Endothelial cell of umbilical vein (primary cell): ENCODE data around the gene MBTPS1. TPM values are rescaled to one million over a fixed set of nuclear protein-coding genes. Genes with fewer than 3 reads are reported as not detected.
A peak's percentile ranks its signal among the peaks of the same experiment; 100 is the strongest.
"Not testable (repeated sequence)": the region's sequence is repeated elsewhere in the genome, so short reads cannot be mapped to it uniquely, and the experiment has no call there.

Source experiments
- BruUV-seq: library from RNA; stranded (reverse); fragments of 400-500 nt; replicated peaks from 2 replicates; lab custom pipeline; 2021; lab: Mats Ljungman, UMichigan
- CTCF ChIA-PET: fragments of 300-600, 350-600 bp; sonication (Branson Sonifier 250); formaldehyde crosslinking; loops from one replicate; lab custom pipeline; 2021; ENCODE audit warnings: antibody characterized with exemption, inconsistent platforms; lab: Charles Lee
- POLR2A ChIA-PET: fragments of 300-600, 350-600 bp; sonication (Branson Sonifier 250); formaldehyde crosslinking; loops from one replicate; lab custom pipeline; 2021; ENCODE audit warnings: antibody characterized with exemption, inconsistent platforms; lab: Charles Lee
- DNase-seq: peaks from one replicate; pipeline ENCODE4 v3.0.0-alpha.2; 2011; ENCODE audit warnings: low read depth, low spot score
- FAIRE-seq: peaks from 2 replicates; lab custom pipeline; 2011; peaks lifted over from hg19 to GRCh38; lab: Jason Lieb, UNC
- H2AFZ ChIP-seq: 2 replicates; pipeline ENCODE4 v1.6.0; 2012; ENCODE audit warnings: low read depth, low read length, control low read depth, inconsistent platforms
- H3K27ac ChIP-seq: 2 replicates; pipeline ENCODE4 v1.5.1; 2011; ENCODE audit warnings: low read depth, mild to moderate bottlenecking, control low read depth, low read length, moderate library complexity; ENCODE audit not compliant: insufficient read depth
- H3K27me3 ChIP-seq, 2 experiments: 2 replicates each; pipeline versions ENCODE4 v1.6.0 to v1.6.1; 2011; ENCODE audit warnings: low read length in 2 of 2, mixed read lengths in 1 of 2; ENCODE audit not compliant: control insufficient read depth in 2 of 2, insufficient read depth in 2 of 2
- H3K36me3 ChIP-seq, 2 experiments: 2 replicates in 1 of 2; 3 replicates in 1 of 2; pipeline ENCODE4 v1.5.1; 2011; ENCODE audit warnings: low read length in 2 of 2, mild to moderate bottlenecking in 1 of 2, moderate library complexity in 1 of 2; ENCODE audit not compliant: control insufficient read depth in 2 of 2, insufficient read depth in 2 of 2; ENCODE audit errors: extremely low read depth in 1 of 2
- H3K4me1 ChIP-seq: 3 replicates; pipeline ENCODE4 v1.5.1; 2011; ENCODE audit warnings: mild to moderate bottlenecking, low read length; ENCODE audit not compliant: control insufficient read depth, insufficient read depth; ENCODE audit errors: extremely low read depth
- H3K4me2 ChIP-seq: 2 replicates; pipeline ENCODE4 v1.6.1; 2011; ENCODE audit warnings: low read length, control low read depth, mixed read lengths; ENCODE audit not compliant: insufficient read depth
- H3K4me3 ChIP-seq, 3 experiments: fragments of 200-600 bp in 1 of 3; sonication (generic), shearing (Covaris generic) in 1 of 3; replicated peaks in 1 of 3; 2 replicates each; pipeline ENCODE4 v1.5.1; 2011 to 2016; ENCODE audit warnings: control low read depth in 3 of 3, low read length in 3 of 3, mild to moderate bottlenecking in 2 of 3, inconsistent platforms in 1 of 3, low read depth in 1 of 3, moderate library complexity in 1 of 3; ENCODE audit not compliant: insufficient read depth in 1 of 3
- H3K79me2 ChIP-seq: 2 replicates; pipeline ENCODE4 v1.6.0; 2012; ENCODE audit warnings: low read length, inconsistent platforms; ENCODE audit not compliant: control insufficient read depth, insufficient read depth
- H3K9ac ChIP-seq: replicated peaks from 2 replicates; pipeline ENCODE3; 2011; ENCODE audit warnings: low read length, control low read depth; ENCODE audit not compliant: insufficient read depth; ENCODE audit errors: extremely low read depth
- H3K9me1 ChIP-seq: replicated peaks from 3 replicates; pipeline ENCODE4 v1.6.0; 2011; ENCODE audit warnings: mild to moderate bottlenecking, low read length; ENCODE audit not compliant: control insufficient read depth, insufficient read depth; ENCODE audit errors: extremely low read depth
- H3K9me3 ChIP-seq: replicated peaks from 2 replicates; pipeline ENCODE4 v1.5.1; 2012; ENCODE audit warnings: low read length, inconsistent platforms; ENCODE audit not compliant: control insufficient read depth, insufficient read depth
- H4K20me1 ChIP-seq: replicated peaks from 2 replicates; pipeline ENCODE3; 2011; ENCODE audit warnings: mild to moderate bottlenecking, low read length; ENCODE audit not compliant: control insufficient read depth, insufficient read depth; ENCODE audit errors: extremely low read depth
- CTCF ChIP-seq, 2 donors: IDR thresholded peaks; 1 replicate in 1 of 2; 2 replicates in 1 of 2; pipeline ENCODE4 v1.5.1; 2011; ENCODE audit warnings: low read length in 2 of 2, mild to moderate bottlenecking in 2 of 2, moderate library complexity in 2 of 2, control low read depth in 1 of 2, inconsistent platforms in 1 of 2, low read depth in 1 of 2; ENCODE audit not compliant: insufficient read depth in 1 of 2; ENCODE audit errors: extremely low read depth in 1 of 2
- POLR2A ChIP-seq: IDR thresholded peaks from 2 replicates; pipeline ENCODE4 v1.6.1; 2012; ENCODE audit warnings: low read depth, mild to moderate bottlenecking, control low read depth, low read length
- dilution Hi-C: fragments of 300-500 bp; cut with MboI; formaldehyde crosslinking; loops from one replicate; pipeline ENCODE4 v1.15.0; 2019; ENCODE audit warnings: low sequenced_read_pairs; ENCODE audit not compliant: extremely low pct_ligation_motif_present
- intact Hi-C: fragments of 100-400 bp; cut with micrococcal nuclease; formaldehyde crosslinking; loops from one replicate; pipeline ENCODE4 v1.10.0; 2022
- polyA plus RNA-seq, 4 experiments: library from polyadenylated mRNA; depleted of rRNA in 3 of 4; stranded (reverse) in 3 of 4; unstranded in 1 of 4; fragments of >200 nt; gene quantifications; 2 replicates each; pipeline versions ENCODE4 v1.2.1 to v1.2.3, GENCODE V29; 2011 to 2012; ENCODE audit warnings: missing spikeins in 1 of 4
- total RNA-seq: library from RNA; stranded (reverse); gene quantifications from 2 replicates; pipeline ENCODE4 v1.2.3, GENCODE V29; 2021

MBTPS1 gene
- total and polyA plus RNA-seq, 2 donors (not counting 3 experiments of a cell fraction or from before 2014, with no cell fraction given): 82.3 to 99.6 TPM

DNA sequence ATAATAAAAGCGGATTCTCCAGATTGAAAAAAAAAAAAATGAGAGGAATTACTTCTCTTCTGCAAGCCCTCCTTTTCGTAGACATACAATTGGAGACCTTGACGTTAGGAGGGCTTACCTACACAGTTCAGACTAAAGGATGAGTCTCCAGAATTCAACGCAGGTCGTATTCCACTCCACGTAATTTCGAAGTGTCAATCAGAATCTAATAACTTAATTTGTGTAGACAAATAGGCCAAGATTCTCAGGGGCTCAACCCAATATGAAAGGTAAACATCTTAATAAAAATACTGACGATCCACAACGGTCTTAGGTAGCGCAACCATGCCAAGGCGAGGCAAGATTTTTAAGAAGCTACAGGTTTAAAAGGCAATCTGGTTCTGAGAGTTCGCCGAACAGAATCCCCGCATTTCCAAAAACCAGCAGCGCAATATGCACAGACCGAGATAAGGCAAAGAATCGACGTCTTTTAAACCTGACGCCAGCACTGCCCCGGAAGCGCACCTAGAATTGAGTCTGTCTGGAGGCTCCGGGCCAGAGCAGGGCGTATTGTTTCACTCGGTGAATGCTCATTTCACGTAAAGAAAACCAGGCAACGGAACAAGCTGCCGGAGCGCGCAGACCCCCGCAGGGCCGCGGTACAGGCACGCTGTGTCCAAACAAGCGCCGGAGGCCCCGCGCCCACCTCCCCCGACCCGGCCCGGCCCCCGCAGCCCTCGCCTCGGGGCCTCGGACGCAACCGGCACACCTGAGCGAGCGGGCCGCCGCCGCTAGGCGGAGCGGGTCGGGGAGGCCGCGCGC lies 623 bp downstream of the MBTPS1 start:
- H3K4me3 ChIP-seq: peak overlapping the region; percentile 70 to 96 (median 88)
- H2AFZ ChIP-seq: peak overlapping the region; percentile 68
- no peaks in the 10 kb centered on the region for H3K9me3 ChIP-seq
- ChIA-PET CTCF (interaction anchor here (0.8 to 2.8 kb wide), 14 partner anchors 9 to 162 kb away, joined by 3 to 29 read pairs (median 3); partner anchors contain the start of genes DNAAF1, HSDL1 and TAF1C), POLR2A (interaction anchor here (0.6 to 1.5 kb wide), 5 partner anchors 29 to 71 kb away, joined by 3 to 5 read pairs (median 4); partner anchors contain the start of genes DNAAF1, HSDL1 and TAF1C)
- intact Hi-C loops (loop anchor here (1.0 to 2.0 kb wide), 2 partner anchors 29 to 71 kb away; partner anchors contain the start of genes DNAAF1, HSDL1 and TAF1C), dilution Hi-C loops (no loop called here)
- TSS peak; percentile 47 for BruUV-seq
- H3K9ac ChIP-seq: peak overlapping the region; percentile 95
- peaks cover 10% of the 10 kb centered on the region for H3K4me1 ChIP-seq
- FAIRE-seq: peak; percentile 63
- peak overlapping the region; percentile 69 for H3K27ac ChIP-seq
- H3K36me3 ChIP-seq: no peaks in the 10 kb centered on the region
- TF ChIP-seq POLR2A (no peak), CTCF (IDR thresholded peaks at IDR 0.05; ENCODE audit: extremely low read depth in 1 of 2, insufficient read depth in 1 of 2, low read depth in 1 of 2, low read length in 2 of 2) (peak; percentile 9 to 11)
- no peaks in the 10 kb centered on the region for H3K9me1 ChIP-seq
- peak overlapping the region; percentile 89 for H3K4me2 ChIP-seq
- no peaks in the 10 kb centered on the region for H3K27me3 ChIP-seq
- H3K79me2 ChIP-seq: peaks cover 41% of the 10 kb centered on the region
- DNase-seq: peak; percentile 52
- no peaks in the 10 kb centered on the region for H4K20me1 ChIP-seq

GRCh38 chr16:84111949-84112348 lies 4.8 kb downstream of the MBTPS1 start:
- POLR2A ChIA-PET, H3K9me3 ChIP-seq, H3K36me3 ChIP-seq, H3K27ac ChIP-seq, H4K20me1 ChIP-seq, H3K9ac ChIP-seq, dilution Hi-C loops, FAIRE-seq, H2AFZ ChIP-seq, H3K4me1 ChIP-seq, H3K4me3 ChIP-seq, H3K9me1 ChIP-seq, H3K27me3 ChIP-seq, BruUV-seq, intact Hi-C loops, H3K4me2 ChIP-seq, DNase-seq: not testable (repeated sequence)
- peaks cover 76% of the 10 kb centered on the region for H3K79me2 ChIP-seq
- CTCF ChIA-PET: interaction anchor here (1.0 kb wide), 1 partner anchor 27 kb away, joined by 4 read pairs; no protein-coding TSS in a partner anchor
